ENCODE data around the gene APOL5.

DNA sequence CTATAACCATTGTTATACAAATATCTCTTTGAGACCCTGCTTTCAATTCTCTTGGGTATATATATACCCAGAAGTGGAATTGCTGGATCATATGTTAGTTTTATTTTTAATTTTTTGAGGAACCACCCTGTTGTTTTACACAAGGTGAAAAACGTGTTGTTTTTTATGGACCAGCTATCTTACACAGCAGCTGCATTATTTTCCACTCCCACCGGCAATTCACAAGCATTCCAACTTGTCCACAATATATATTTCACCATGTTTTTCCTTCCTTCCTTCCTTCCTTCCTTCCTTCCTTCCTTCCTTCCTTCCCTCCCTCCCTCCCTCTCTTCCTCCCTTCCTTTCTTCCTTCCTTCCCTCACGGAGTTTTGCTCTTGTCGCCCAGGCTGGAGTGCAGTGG lies 6.3 kb upstream of the APOL5 start:
- TF ChIP-seq, protein P1, sequence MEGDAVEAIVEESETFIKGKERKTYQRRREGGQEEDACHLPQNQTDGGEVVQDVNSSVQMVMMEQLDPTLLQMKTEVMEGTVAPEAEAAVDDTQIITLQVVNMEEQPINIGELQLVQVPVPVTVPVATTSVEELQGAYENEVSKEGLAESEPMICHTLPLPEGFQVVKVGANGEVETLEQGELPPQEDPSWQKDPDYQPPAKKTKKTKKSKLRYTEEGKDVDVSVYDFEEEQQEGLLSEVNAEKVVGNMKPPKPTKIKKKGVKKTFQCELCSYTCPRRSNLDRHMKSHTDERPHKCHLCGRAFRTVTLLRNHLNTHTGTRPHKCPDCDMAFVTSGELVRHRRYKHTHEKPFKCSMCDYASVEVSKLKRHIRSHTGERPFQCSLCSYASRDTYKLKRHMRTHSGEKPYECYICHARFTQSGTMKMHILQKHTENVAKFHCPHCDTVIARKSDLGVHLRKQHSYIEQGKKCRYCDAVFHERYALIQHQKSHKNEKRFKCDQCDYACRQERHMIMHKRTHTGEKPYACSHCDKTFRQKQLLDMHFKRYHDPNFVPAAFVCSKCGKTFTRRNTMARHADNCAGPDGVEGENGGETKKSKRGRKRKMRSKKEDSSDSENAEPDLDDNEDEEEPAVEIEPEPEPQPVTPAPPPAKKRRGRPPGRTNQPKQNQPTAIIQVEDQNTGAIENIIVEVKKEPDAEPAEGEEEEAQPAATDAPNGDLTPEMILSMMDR (IDR thresholded peaks at IDR 0.05): no peak
- TF ChIP-seq POLR2AphosphoS5 (IDR thresholded peaks at IDR 0.05): no peak
- no peak for TF ChIP-seq POLR2A (IDR thresholded peaks at IDR 0.05)
